ENCODE results near the gene SERPINA7. TPM values are rescaled to one million over a fixed set of nuclear protein-coding genes. Genes with fewer than 3 reads are reported as not detected.
"Not testable (repeated sequence)": the region's sequence is repeated elsewhere in the genome, so short reads cannot be mapped to it uniquely, and the experiment has no call there.

The SERPINA7 gene
- total RNA-seq, 6 experiments from 2014 or later, result not detected

- Mint-ChIP-seq H3K4me3 (no peak overlapping the region), H3K27ac (no peak overlapping the region), H3K36me3 (ENCODE audit: low read depth) (no peaks in the 10 kb centered on the region), H3K4me1 (ENCODE audit: low read depth) (no peaks in the 10 kb centered on the region), H3K27me3 (ENCODE audit: insufficient read depth) (no peaks in the 10 kb centered on the region), H3K9me3 (peaks cover 23% of the 10 kb centered on the region)
- no peak for TF ChIP-seq CTCF (IDR thresholded peaks at IDR 0.05)
- no peak for DNase-seq
Observed at GRCh38 chrX:106000203-106000602, 38.3 kb downstream of the SERPINA7 start.

DNA sequence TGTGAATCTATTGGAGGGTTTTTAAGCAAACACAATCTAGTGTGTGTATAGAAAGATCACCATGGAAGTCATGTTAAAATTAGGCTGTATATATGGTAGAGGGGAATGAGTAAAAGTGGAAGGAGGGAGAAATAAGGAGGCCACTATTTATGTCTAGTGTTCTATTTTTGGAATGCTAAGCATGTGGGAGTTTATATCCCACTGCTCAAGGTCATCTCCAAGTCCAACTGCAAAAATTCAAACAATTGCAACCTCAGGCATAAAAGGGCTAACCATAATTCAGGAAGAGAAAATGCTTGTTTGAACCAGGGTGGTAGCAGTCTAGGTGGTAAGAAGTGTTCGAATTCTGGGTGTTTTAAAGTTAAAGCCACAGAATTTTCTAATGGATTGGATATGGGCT is 39.2 kb downstream of the SERPINA7 start:
- Mint-ChIP-seq H3K4me1 (ENCODE audit: low read depth) (no peaks in the 10 kb centered on the region), H3K27me3 (ENCODE audit: insufficient read depth) (no peaks in the 10 kb centered on the region), H3K9me3 (peaks cover 27% of the 10 kb centered on the region), H3K27ac (no peak overlapping the region), H3K4me3 (no peak overlapping the region), H3K36me3 (ENCODE audit: low read depth) (no peaks in the 10 kb centered on the region)
- DNase-seq, result no peak
- no peak for TF ChIP-seq CTCF (IDR thresholded peaks at IDR 0.05)

GRCh38 chrX:105988487-105988886 is 50.0 kb downstream of the SERPINA7 start:
- H3K4me1 Mint-ChIP-seq (ENCODE audit: low read depth); H3K36me3 Mint-ChIP-seq (ENCODE audit: low read depth); H3K4me3 Mint-ChIP-seq; H3K27ac Mint-ChIP-seq; DNase-seq; H3K27me3 Mint-ChIP-seq (ENCODE audit: insufficient read depth): not testable (repeated sequence)
- H3K9me3 Mint-ChIP-seq, result peaks cover 25% of the 10 kb centered on the region

Other genes with a start within 250 kb of the SERPINA7 start
- not detected for gene NRK, start 216.2 kb downstream of the SERPINA7 start, total RNA-seq (2021; fragmentation: NEBNext Ultra II Directional; extraction: Animal tissue kit (Norgen Biotek cat#: 25700))
- gene PWWP3B, start 129.6 kb upstream of the SERPINA7 start, total RNA-seq (2021; fragmentation: NEBNext Ultra II Directional; extraction: Animal tissue kit (Norgen Biotek cat#: 25700)), result not detected